Stimulated activated CD4-positive, alpha-beta T cell treated with anti-CD3 and anti-CD28 coated beads, Interleukin-1b, Interleukin-23, amount 100 ng/mL, for 4 hours (primary cell): Measurements from ENCODE around the gene SLC38A10.
A peak's percentile ranks its signal among the peaks of the same experiment; 100 is the strongest.
"Not testable (repeated sequence)": the region's sequence is repeated elsewhere in the genome, so short reads cannot be mapped to it uniquely, and the experiment has no call there.

Experiments used
- DNase-seq, 2 donors: peaks; one replicate each; pipeline ENCODE4 v3.0.0-alpha.2; 2020; ENCODE audit warnings: low read depth in 2 of 2

The SLC38A10 gene

GRCh38 chr17:81230043-81230820 is 64.9 kb downstream of the SLC38A10 start:
- DNase-seq: no peak

DNA sequence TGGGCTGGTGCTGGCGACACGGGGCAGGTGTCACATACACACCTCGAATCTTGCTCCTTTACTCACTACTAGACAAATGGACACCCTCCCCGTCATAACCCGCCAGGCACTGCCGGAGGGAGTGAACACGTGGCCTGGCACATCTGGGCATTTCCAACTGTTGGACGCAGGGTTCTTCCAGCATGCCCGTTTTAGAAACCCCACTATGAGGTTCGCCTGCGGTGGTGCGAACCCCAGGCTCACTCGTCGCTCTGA is 65.5 kb downstream of the SLC38A10 start:
- no peak for DNase-seq

GRCh38 chr17:81228834-81229665 is 66.1 kb downstream of the SLC38A10 start:
- no peak for DNase-seq

DNA sequence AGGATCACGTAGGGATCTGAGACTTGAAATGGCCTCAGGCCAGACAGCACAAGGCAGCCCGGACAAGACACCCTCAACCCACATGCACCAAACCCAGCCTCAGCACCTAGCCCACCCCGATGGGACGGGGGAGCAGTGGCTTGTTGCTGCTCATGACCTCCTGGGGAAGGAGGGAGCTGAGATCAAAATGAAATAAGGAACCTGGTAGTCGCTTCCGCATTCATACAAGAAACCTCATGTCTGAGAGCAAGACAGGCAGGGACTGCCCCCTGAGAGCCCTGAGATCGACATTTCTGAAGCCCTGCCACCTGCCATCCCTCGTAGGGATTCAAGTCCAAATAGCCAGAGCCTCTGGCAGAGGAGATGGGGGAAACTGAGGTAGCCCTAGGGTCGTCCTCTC is 66.7 kb downstream of the SLC38A10 start:
- no peak for DNase-seq

GRCh38 chr17:81227630-81228029 is 67.5 kb downstream of the SLC38A10 start:
- not testable (repeated sequence) for DNase-seq

DNA sequence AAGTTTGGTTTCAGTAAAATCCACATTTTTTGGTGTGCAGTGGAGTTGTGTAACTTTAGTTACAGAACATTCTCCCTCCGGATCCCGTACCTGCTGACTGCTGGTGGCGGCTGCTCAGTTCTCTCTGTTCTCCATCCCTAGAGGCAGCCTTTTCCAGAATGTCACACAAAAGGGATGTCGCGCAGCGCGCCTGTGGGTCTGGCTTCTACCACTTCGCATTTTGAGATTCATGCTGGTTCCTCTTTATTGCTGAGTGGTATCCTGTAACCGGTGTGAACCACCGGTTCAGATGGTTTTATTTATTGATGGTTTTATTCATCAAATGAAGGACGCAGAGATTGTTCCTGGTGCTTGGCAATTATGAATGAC is 71.4 kb downstream of the SLC38A10 start:
- DNase-seq: no peak

DNA sequence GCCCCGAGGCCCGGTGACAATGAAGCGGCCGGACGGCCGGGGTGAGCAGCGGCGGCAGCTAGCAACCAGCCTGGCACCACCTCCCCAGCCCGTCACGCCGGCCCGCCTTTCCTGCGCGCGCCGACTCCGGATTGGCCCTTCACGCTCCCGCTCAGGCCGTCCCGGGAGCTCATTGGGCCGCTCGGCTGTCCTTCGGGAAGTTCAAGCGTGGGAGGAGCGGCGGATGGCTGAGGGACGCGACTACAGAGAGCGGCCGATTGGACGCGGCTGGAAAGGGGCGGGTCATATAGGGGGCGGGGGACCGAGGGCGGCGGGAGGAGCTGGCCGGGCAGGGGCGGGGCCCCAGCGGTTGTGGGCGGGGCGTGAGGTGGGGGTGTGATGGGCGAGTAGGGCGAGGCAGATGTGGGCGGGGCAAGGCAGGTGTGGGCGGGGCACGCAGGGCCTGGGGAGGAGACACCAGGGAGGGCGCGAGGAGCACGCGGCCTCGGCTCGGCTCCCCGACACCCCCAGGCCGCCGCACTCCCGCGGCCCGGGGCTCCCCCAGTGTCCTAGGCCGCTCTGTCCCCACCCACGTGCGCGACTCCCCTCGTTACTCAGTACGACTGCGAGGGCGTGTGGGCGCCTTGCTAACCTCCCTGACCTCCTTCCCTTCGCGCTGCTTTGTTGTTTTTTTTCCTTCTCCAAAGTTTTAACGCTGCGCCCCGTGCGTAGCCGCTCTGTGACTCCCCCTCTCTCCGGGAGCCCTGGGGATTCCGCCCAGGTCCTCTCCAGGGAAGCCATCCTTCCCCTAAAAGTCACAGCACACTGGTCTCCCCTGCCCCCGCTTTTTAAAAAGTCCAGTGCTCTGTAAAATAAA is 72.0 kb downstream of the SLC38A10 start, which contains the start of gene CEP131:
Gene CEP131, minus strand, starts transcription at position 60 of the 856 bp plus-strand sequence. CDS start 2,909 bp downstream, outside the sequence.
- peak; percentile 100 for DNase-seq

DNA sequence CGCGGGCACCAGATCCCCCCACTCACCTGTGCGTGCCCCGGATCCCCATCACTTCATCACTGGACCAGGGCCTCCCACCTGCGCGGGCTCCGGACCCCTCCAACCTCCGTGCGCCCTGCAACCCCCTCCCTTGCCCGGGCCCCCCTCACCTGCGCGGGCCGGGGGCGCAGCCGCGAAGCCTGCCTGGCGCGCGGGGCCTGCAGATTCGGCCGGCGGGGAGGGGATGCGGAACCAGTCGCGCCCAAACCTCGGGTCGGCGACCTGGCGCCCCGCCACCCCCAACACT is 72.5 kb downstream of the SLC38A10 start:
- DNase-seq: no peak

DNA sequence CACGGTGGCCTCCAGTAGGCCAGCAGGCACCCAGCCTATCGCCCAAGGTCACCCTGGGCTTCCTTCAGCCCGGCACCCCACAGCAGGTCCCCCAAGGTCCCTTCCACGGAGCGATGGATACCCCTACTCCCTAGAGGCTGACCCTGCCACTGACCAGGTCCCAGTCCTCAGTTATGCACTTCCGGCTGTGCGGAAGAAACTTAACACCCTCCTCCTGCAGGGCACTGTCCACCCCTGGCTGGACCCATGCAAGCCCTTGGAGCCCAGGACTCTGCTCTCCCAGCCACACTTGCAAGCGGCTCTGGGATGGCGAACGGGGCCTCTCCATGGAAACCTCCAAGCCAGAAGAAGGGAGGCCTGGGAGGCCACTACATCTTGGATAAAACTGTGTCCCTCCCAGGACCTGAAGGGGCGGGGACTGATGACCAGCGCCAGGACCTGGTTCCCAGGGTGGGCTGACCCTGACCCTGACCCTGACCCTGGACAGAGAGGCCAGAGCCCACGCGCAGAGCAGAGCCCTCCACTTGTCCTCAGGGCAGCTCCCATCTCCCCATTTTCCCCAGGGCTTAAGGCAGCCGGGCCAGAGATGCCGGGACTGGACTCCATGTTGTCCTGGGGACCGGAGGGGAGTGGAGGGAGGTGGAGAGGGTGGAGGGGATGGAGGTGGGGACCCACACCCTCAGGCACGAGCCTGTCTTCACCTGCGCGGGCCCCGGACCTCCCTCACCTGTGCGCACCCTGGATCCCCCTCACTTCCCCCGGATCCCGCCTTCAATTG is 73.1 kb downstream of the SLC38A10 start:
- no peak for DNase-seq

DNA sequence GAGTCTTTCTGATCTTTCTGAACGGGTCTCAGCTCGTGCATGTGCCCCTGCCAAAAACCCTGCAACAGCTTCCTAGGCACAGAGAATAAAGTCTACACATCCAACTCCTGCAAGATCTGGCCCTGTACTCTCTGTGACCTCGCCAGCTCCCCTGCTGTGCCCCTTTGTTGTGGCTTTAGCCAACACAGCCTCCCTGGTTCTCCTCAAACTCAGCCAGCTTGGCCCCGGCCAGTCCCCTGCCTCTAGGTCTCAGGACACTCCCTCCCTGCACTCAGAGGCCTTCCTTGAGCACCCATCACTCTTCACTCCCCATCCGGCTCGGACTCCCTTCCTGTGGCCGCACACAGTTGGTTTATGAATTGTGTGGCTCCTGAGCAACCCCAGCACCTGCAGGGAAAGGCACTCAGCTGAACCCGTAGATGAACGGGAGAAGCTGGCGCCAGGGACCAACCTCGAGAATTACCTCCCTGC is 73.7 kb downstream of the SLC38A10 start:
- DNase-seq: no peak

- DNase-seq: no peak
Observed at GRCh38 chr17:81219476-81220180, 75.5 kb downstream of the SLC38A10 start.

- no peak for DNase-seq
Observed at GRCh38 chr17:81218991-81219390, 76.1 kb downstream of the SLC38A10 start.

- no peak for DNase-seq
Observed at GRCh38 chr17:81218459-81218858, 76.6 kb downstream of the SLC38A10 start.

GRCh38 chr17:81217491-81217890 is 77.6 kb downstream of the SLC38A10 start:
- DNase-seq: no peak

DNA sequence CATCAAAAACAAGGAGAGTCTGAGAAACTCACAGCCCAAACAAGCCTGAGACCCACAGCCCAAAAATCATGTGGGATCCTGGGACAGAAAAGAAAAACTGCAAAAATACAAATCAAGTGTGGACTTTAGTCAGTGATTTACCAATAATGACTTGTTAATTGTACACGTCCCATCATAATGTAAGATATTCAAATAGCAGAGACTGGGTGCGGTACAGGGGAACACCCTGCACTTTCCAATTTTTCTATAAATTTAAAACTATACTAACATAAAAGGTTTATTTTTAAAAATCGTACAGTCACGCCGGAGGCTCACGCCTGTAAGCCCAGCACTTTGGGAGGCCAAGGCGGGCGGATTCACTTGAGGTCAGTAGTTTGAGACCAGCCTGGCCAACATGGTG is 81.1 kb downstream of the SLC38A10 start:
- DNase-seq: no peak

GRCh38 chr17:81212365-81212764 is 82.7 kb downstream of the SLC38A10 start:
- no peak for DNase-seq

GRCh38 chr17:81210868-81211267 is 84.2 kb downstream of the SLC38A10 start:
- DNase-seq: no peak

- DNase-seq: no peak
Observed at GRCh38 chr17:81210466-81210865, 84.6 kb downstream of the SLC38A10 start.

GRCh38 chr17:81209141-81209540 is 86.0 kb downstream of the SLC38A10 start:
- DNase-seq: no peak

DNA sequence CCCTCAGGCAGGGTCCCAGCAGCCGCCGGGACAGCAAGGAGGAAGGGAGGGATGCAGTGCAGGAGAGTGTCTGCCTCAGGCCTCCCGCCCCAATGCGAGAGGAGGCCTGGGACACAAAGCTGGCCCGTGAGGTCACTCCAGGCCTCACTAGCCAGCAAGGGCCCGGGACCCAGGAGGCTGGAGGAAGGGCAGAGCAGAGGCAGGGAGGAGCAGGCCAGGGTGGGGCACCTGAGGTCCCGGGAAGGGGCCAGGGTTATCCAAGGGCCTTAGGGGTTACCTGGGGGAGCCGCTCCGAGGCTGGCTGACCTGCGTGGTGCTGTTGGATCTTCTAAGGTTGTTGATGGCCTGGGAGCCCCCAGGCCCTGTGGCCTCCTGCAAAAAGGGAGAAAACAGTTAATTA is 86.5 kb downstream of the SLC38A10 start:
- DNase-seq: no peak
